Measurements from ENCODE around the gene COMTD1. TPM values are rescaled to one million over a fixed set of nuclear protein-coding genes. Genes with fewer than 3 reads are reported as not detected.
"Not testable (repeated sequence)": the region's sequence is repeated elsewhere in the genome, so short reads cannot be mapped to it uniquely, and the experiment has no call there.

Gene COMTD1
- total and polyA plus RNA-seq, 2 donors (not counting 1 experiment from before 2014, with no cell fraction given) = 14.5 to 23.8 TPM

DNA sequence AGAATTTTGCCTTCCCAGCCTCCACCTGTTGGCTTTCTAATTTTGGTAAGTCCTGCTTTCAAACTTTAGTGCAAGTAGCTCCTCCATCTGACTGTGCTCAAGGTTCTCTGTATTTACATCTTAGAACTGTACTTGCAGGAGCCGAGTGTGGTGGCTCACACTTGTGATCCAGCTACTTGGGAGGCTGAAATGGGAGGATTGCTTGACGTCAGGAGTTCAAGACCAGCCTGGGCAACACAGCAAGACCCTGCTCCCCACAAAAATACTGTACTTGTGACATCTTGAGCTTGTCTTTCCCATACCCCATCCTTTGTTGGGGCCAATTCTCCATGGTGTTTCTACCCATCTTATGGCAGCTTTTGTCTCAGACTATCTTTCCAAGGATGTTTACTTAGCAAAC lies 29.8 kb downstream of the COMTD1 start:
- Mint-ChIP-seq H3K9me3 (ENCODE audit: insufficient read depth) (no peaks in the 10 kb centered on the region), H3K27me3 (no peaks in the 10 kb centered on the region), H3K4me3 (no peak overlapping the region), H3K4me1 (peaks cover 3% of the 10 kb centered on the region), H3K27ac (no peak overlapping the region)
- ATAC-seq (ENCODE audit: low read depth) (no peak), DNase-seq (no peak)
- Histone ChIP-seq H3K4me2 (replicated peaks; ENCODE audit: low read depth, low read length, poor library complexity, severe bottlenecking) (no peak overlapping the region), H3K27ac (ENCODE audit: low read length in 2 of 2) (no peak overlapping the region), H3K9me3 (ENCODE audit: control extremely low read depth in 1 of 3, control insufficient read depth in 2 of 3, insufficient read depth in 1 of 3, low read length in 2 of 3) (no peaks in the 10 kb centered on the region), H3K27me3 (replicated peaks in 1 of 4; ENCODE audit: control extremely low read depth in 1 of 4, control insufficient read depth in 3 of 4, insufficient read depth in 4 of 4, low read length in 3 of 4) (no peaks in the 10 kb centered on the region), H3K4me3 (ENCODE audit: control extremely low read depth in 1 of 5, extremely low read depth in 1 of 5, insufficient read depth in 1 of 5, low read depth in 2 of 5, low read length in 4 of 5) (no peak overlapping the region), H3K9ac (ENCODE audit: low read length) (no peak overlapping the region), H3K4me1 (ENCODE audit: control insufficient read depth in 2 of 2, insufficient read depth in 2 of 2, low read length in 2 of 2) (peaks cover 0 to 7% of the 10 kb centered on the region in 2 donors), H3K79me2 (ENCODE audit: control insufficient read depth, insufficient read depth, low read length) (peaks cover 2% of the 10 kb centered on the region), H4K20me1 (ENCODE audit: control insufficient read depth, insufficient read depth, low read length, poor library complexity, severe bottlenecking) (peaks cover under 1% of the 10 kb centered on the region), H2AFZ (ENCODE audit: insufficient read depth, low read depth, low read length, poor library complexity, severe bottlenecking) (no peak overlapping the region), H3K36me3 (replicated peaks in 1 of 2; ENCODE audit: control extremely low read depth in 1 of 2, control insufficient read depth in 1 of 2, extremely low read depth in 1 of 2, insufficient read depth in 2 of 2, low read length in 1 of 2) (no peaks in the 10 kb centered on the region)
- no peak for TF ChIP-seq EZH2 (IDR thresholded peaks at IDR 0.05; ENCODE audit: borderline replicate concordance, insufficient read depth, low read depth, low read length, poor library complexity, severe bottlenecking)
- TF ChIP-seq, protein P1, sequence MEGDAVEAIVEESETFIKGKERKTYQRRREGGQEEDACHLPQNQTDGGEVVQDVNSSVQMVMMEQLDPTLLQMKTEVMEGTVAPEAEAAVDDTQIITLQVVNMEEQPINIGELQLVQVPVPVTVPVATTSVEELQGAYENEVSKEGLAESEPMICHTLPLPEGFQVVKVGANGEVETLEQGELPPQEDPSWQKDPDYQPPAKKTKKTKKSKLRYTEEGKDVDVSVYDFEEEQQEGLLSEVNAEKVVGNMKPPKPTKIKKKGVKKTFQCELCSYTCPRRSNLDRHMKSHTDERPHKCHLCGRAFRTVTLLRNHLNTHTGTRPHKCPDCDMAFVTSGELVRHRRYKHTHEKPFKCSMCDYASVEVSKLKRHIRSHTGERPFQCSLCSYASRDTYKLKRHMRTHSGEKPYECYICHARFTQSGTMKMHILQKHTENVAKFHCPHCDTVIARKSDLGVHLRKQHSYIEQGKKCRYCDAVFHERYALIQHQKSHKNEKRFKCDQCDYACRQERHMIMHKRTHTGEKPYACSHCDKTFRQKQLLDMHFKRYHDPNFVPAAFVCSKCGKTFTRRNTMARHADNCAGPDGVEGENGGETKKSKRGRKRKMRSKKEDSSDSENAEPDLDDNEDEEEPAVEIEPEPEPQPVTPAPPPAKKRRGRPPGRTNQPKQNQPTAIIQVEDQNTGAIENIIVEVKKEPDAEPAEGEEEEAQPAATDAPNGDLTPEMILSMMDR (IDR thresholded peaks at IDR 0.05) = no peak
- POLR2A ChIA-PET = no interaction called here
- CTCF ChIA-PET = interaction anchor here (0.6 to 2.0 kb wide), 3 partner anchors 18 to 28 kb away, joined by 3 to 7 read pairs (median 3); no protein-coding TSS in a partner anchor
- no CpG with 5 or more reads among the region's 2 CpGs for WGBS (ENCODE audit: insufficient coverage)
- intact Hi-C loops (cut with micrococcal nuclease) = no loop called here

DNA sequence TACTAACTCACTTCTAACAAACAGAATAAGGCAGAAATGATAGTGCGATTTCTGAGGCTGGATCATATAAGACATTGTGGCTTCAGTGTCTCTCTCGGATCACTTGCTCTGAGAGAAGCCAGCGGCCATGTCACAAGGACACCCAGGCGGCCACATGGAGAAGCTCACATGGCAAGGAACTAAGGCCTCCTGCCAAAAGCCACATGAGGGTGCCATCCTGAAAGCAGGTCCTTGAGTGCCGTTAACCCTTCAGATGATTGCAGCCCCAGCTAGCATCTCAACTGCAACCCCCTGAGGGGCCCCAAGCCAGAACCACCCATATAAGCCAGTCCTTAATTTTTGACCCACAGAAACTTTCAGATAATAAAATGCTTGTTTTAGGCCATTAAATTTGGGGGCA lies 32.0 kb downstream of the COMTD1 start:
- Histone ChIP-seq H3K27ac (ENCODE audit: low read length in 2 of 2) (no peak overlapping the region), H3K4me3 (ENCODE audit: control extremely low read depth in 1 of 5, extremely low read depth in 1 of 5, insufficient read depth in 1 of 5, low read depth in 2 of 5, low read length in 4 of 5) (no peak overlapping the region), H4K20me1 (ENCODE audit: control insufficient read depth, insufficient read depth, low read length, poor library complexity, severe bottlenecking) (no peaks in the 10 kb centered on the region), H2AFZ (ENCODE audit: insufficient read depth, low read depth, low read length, poor library complexity, severe bottlenecking) (no peak overlapping the region), H3K79me2 (ENCODE audit: control insufficient read depth, insufficient read depth, low read length) (no peaks in the 10 kb centered on the region), H3K36me3 (replicated peaks in 1 of 2; ENCODE audit: control extremely low read depth in 1 of 2, control insufficient read depth in 1 of 2, extremely low read depth in 1 of 2, insufficient read depth in 2 of 2, low read length in 1 of 2) (no peaks in the 10 kb centered on the region), H3K4me2 (replicated peaks; ENCODE audit: low read depth, low read length, poor library complexity, severe bottlenecking) (no peak overlapping the region), H3K27me3 (replicated peaks in 1 of 4; ENCODE audit: control extremely low read depth in 1 of 4, control insufficient read depth in 3 of 4, insufficient read depth in 4 of 4, low read length in 3 of 4) (no peaks in the 10 kb centered on the region), H3K4me1 (ENCODE audit: control insufficient read depth in 2 of 2, insufficient read depth in 2 of 2, low read length in 2 of 2) (no peaks in the 10 kb centered on the region), H3K9ac (ENCODE audit: low read length) (no peak overlapping the region), H3K9me3 (ENCODE audit: control extremely low read depth in 1 of 3, control insufficient read depth in 2 of 3, insufficient read depth in 1 of 3, low read length in 2 of 3) (no peaks in the 10 kb centered on the region)
- ChIA-PET POLR2A (no interaction called here), CTCF (no interaction called here)
- Mint-ChIP-seq H3K4me3 (no peak overlapping the region), H3K9me3 (ENCODE audit: insufficient read depth) (no peaks in the 10 kb centered on the region), H3K4me1 (no peaks in the 10 kb centered on the region), H3K27me3 (no peaks in the 10 kb centered on the region), H3K27ac (no peak overlapping the region)
- TF ChIP-seq, protein P1 (IDR thresholded peaks at IDR 0.05) = no peak
- no peak for TF ChIP-seq EZH2 (IDR thresholded peaks at IDR 0.05; ENCODE audit: borderline replicate concordance, insufficient read depth, low read depth, low read length, poor library complexity, severe bottlenecking)
- 98% methylated on average over 5 of the region's 5 CpGs for WGBS (ENCODE audit: insufficient coverage)
- no peak for DNase-seq
- intact Hi-C loops (cut with micrococcal nuclease) = no loop called here
- ATAC-seq (ENCODE audit: low read depth) = no peak

DNA sequence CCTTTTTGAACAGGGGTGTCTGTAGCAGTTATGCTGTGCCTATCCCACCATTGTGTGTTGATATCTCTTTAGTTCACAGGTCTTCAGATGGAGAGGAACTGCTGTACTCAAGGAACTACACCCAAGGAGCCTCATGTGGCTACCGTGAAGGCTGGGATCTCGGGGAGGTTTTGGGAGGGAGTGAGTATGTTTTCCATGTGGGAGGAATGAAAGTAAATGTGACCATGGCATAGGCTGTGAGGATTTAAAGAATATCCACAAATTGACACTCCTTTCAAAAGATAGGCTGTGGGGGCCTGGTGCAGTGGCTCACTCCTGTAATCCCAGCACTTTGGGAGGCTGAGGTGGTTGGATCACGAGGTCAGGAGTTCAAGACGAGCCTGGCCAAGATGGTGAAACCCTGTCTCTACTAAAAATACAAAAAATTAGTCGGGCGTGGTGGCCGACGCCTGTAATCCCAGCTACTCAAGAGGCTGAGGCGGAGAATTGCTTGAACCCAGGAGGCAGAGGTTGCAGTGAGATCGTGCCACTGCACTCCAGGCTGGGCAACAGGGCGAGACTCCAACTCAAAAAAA lies 32.6 kb downstream of the COMTD1 start:
- H3K27ac ChIP-seq (ENCODE audit: low read length in 2 of 2); H3K27me3 Mint-ChIP-seq; H3K4me1 ChIP-seq (ENCODE audit: control insufficient read depth in 2 of 2, insufficient read depth in 2 of 2, low read length in 2 of 2); H4K20me1 ChIP-seq (ENCODE audit: control insufficient read depth, insufficient read depth, low read length, poor library complexity, severe bottlenecking); H3K79me2 ChIP-seq (ENCODE audit: control insufficient read depth, insufficient read depth, low read length); H3K4me2 ChIP-seq (replicated peaks; ENCODE audit: low read depth, low read length, poor library complexity, severe bottlenecking); H3K4me3 Mint-ChIP-seq; ATAC-seq (ENCODE audit: low read depth); H3K36me3 ChIP-seq (replicated peaks in 1 of 2; ENCODE audit: control extremely low read depth in 1 of 2, control insufficient read depth in 1 of 2, extremely low read depth in 1 of 2, insufficient read depth in 2 of 2, low read length in 1 of 2); CTCF ChIA-PET; H3K27me3 ChIP-seq (replicated peaks in 1 of 4; ENCODE audit: control extremely low read depth in 1 of 4, control insufficient read depth in 3 of 4, insufficient read depth in 4 of 4, low read length in 3 of 4); H3K9ac ChIP-seq (ENCODE audit: low read length); H2AFZ ChIP-seq (ENCODE audit: insufficient read depth, low read depth, low read length, poor library complexity, severe bottlenecking); DNase-seq; intact Hi-C loops (cut with micrococcal nuclease); H3K9me3 Mint-ChIP-seq (ENCODE audit: insufficient read depth); H3K4me3 ChIP-seq (ENCODE audit: control extremely low read depth in 1 of 5, extremely low read depth in 1 of 5, insufficient read depth in 1 of 5, low read depth in 2 of 5, low read length in 4 of 5); POLR2A ChIA-PET; H3K4me1 Mint-ChIP-seq; H3K27ac Mint-ChIP-seq; H3K9me3 ChIP-seq (ENCODE audit: control extremely low read depth in 1 of 3, control insufficient read depth in 2 of 3, insufficient read depth in 1 of 3, low read length in 2 of 3): not testable (repeated sequence)
- 91% methylated on average over 4 of the region's 11 CpGs for WGBS (ENCODE audit: insufficient coverage)

Data from B cell (primary cell).